AG04449 (cell line): ENCODE measurements around the gene TMEM179B.
A peak's percentile ranks its signal among the peaks of the same experiment; 100 is the strongest.

Experiments used
- CTCF ChIA-PET: fragments of 350-600 bp; formaldehyde crosslinking; extraction: SDS; loops from one replicate; lab custom pipeline; 2021; ENCODE audit warnings: antibody characterized with exemption; lab: Yijun Ruan, JAX
- POLR2A ChIA-PET: fragments of 400-600, 350-600 bp; formaldehyde crosslinking; extraction: SDS; loops from one replicate; lab custom pipeline; 2020; ENCODE audit warnings: antibody characterized with exemption, inconsistent platforms; lab: Yijun Ruan, JAX
- DNase-seq: peaks from one replicate; pipeline ENCODE4 v3.0.0-alpha.2; 2010; ENCODE audit warnings: low read depth, low spot score
- H3K4me3 ChIP-seq: 2 replicates; pipeline ENCODE4 v1.5.1; 2011; ENCODE audit warnings: low read depth, mild to moderate bottlenecking, control low read depth, low read length
- TF ChIP-seq, protein P1 (sequence below): IDR thresholded peaks from one replicate; pipeline ENCODE4 v1.5.1; 2011; ENCODE audit warnings: mild to moderate bottlenecking, moderate library complexity, low read length, control low read depth, inconsistent platforms; ENCODE audit not compliant: insufficient read depth; ENCODE audit errors: missing control alignments

TMEM179B gene

DNA sequence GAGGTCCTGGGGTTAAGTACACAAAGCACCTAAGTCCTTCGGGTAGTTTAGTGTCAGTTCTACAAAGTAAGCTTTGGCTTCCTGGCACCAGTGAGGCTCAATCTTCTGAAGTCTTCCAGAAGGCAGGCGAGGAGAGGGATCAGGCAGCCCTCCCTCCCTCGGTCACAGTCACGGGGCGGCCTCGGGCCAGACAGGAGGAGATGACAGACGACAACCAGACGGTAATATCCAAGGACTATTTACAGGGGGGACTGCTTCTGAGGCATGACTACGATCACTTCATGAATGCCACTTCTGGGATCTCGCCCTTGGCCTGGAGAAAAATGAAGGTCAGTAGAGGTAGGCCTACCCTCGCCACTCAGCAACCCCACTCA, 5.0 kb downstream of the TMEM179B start:
- CTCF ChIA-PET = no interaction called here
- H3K4me3 ChIP-seq = peak overlapping the region; percentile 33
- POLR2A ChIA-PET = interaction anchor here (0.6 to 2.0 kb wide), 4 partner anchors 12 to 49 kb away, joined by 3 to 7 read pairs (median 4); partner anchors contain the start of gene STX5
- no peak for DNase-seq
- TF ChIP-seq, protein P1, sequence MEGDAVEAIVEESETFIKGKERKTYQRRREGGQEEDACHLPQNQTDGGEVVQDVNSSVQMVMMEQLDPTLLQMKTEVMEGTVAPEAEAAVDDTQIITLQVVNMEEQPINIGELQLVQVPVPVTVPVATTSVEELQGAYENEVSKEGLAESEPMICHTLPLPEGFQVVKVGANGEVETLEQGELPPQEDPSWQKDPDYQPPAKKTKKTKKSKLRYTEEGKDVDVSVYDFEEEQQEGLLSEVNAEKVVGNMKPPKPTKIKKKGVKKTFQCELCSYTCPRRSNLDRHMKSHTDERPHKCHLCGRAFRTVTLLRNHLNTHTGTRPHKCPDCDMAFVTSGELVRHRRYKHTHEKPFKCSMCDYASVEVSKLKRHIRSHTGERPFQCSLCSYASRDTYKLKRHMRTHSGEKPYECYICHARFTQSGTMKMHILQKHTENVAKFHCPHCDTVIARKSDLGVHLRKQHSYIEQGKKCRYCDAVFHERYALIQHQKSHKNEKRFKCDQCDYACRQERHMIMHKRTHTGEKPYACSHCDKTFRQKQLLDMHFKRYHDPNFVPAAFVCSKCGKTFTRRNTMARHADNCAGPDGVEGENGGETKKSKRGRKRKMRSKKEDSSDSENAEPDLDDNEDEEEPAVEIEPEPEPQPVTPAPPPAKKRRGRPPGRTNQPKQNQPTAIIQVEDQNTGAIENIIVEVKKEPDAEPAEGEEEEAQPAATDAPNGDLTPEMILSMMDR = no peak

DNA sequence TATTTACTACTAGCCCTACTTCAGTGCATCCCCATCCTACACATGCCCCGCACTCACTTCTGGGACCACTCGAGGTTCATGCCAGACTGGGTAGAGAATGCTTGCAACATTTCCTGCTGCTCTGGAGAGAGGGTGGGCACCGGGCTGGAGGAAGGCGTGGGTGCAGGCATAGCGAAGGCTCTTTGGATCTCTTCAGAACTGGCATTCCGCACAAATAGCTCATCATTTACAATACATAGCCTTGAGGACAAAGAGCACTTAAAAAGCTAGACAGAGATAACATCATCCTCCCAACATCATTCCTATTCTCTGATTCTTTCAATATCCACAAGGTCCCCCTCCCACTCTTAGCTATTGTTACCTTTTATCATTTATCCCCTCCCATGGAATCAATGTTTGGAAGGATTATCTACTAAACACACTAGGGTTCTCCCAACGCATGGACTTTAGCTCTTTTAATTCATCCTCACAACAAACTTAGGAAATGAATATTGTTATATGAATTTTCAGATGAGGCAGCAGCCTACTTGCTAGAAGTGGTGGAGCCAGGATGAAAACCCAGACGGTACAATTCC, 7.1 kb downstream of the TMEM179B start:
- H3K4me3 ChIP-seq = no peak overlapping the region
- POLR2A ChIA-PET = interaction anchor here (0.6 to 1.6 kb wide), 4 partner anchors 9 to 47 kb away, joined by 3 to 4 read pairs (median 4); partner anchors contain the start of genes NXF1 and WDR74
- no peak for DNase-seq
- CTCF ChIA-PET = interaction anchor here (1.6 to 4.8 kb wide), 3 partner anchors 8 to 34 kb away, joined by 4 to 36 read pairs (median 6); partner anchors contain the start of gene TMEM179B
- TF ChIP-seq, protein P1 = no peak

DNA sequence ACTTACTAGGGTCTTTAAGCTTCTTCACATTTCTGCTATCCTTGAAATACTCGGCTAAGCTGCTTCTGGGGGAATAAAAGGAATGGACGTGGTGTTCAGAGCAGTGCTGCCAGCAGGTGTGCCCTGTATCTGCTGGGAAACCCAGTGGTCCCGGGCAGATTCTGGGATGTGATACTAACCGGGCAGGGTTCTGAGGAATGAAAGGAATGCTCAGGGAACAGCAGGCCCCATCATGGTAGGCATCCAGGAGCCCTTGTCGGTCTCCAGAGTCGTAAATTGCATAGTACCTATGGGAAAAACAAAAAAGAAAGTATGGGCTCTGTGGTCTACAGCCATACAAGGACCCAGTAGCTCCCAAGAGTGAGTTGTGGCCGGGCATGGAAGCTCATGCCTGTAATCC, 9.1 kb downstream of the TMEM179B start:
- DNase-seq = no peak
- ChIA-PET POLR2A (interaction anchor here (0.7 to 1.7 kb wide), 2 partner anchors 8 to 9 kb away, joined by 3 to 5 read pairs; partner anchors contain the start of gene TMEM179B), CTCF (interaction anchor here (0.6 to 4.8 kb wide), 3 partner anchors 8 to 65 kb away, joined by 4 to 36 read pairs (median 6); partner anchors contain the start of gene TMEM179B)
- no peak overlapping the region for H3K4me3 ChIP-seq
- TF ChIP-seq, protein P1 = no peak

DNA sequence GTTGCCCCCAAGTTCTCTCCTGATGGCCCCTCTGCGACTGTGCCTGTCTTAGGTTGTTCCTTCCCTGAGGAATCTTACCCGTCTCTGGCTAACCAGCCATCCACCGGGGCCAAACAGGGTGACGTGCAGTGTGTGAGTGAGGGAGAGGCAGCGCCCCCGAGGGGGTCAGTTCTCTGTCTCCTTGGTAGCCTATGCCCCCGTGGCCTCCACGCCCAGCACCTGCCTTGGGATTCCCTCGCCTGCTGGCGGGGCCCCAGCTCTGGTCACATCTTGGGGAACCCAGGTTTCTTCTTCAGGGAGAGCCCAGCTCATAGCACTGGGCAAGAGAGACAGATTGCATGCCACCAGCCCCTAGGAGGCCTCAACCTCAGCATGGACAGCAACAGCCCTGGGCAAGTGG, 12.3 kb downstream of the TMEM179B start:
- ChIA-PET CTCF (interaction anchor here (5.7 kb wide), 1 partner anchor 13 kb away, joined by 49 read pairs; the partner anchor contains the start of gene TMEM179B), POLR2A (interaction anchor here (1.6 kb wide), 1 partner anchor 9 kb away, joined by 3 read pairs; no protein-coding TSS in a partner anchor)
- TF ChIP-seq, protein P1 = no peak
- no peak overlapping the region for H3K4me3 ChIP-seq
- no peak for DNase-seq

DNA sequence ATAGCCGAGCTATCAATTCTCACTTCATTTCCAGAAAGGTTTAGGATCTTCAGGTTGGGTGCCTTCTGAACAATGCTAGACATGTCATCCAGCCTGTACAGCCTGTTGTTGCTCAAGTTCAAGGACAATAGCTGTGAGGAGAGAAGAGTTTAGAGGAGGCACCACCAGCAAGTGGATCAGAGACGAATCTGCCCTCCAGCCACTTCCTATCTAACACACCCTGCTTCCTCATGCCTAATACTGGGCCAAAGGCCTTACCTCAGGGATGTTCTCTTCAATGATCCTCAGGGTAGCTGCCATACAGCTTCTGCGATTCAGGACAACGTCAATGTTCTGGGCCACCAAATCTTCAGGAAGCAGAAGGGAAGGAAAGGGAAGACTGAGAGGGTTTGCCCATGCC, 13.9 kb downstream of the TMEM179B start:
- no peak overlapping the region for H3K4me3 ChIP-seq
- CTCF ChIA-PET = interaction anchor here (0.5 to 5.7 kb wide), 3 partner anchors 11 to 344 kb away, joined by 3 to 49 read pairs (median 11); partner anchors contain the start of gene TMEM179B
- POLR2A ChIA-PET = interaction anchor here (0.8 to 1.6 kb wide), 2 partner anchors 40 to 54 kb away, joined by 3 to 5 read pairs; no protein-coding TSS in a partner anchor
- no peak for DNase-seq
- TF ChIP-seq, protein P1 = no peak

DNA sequence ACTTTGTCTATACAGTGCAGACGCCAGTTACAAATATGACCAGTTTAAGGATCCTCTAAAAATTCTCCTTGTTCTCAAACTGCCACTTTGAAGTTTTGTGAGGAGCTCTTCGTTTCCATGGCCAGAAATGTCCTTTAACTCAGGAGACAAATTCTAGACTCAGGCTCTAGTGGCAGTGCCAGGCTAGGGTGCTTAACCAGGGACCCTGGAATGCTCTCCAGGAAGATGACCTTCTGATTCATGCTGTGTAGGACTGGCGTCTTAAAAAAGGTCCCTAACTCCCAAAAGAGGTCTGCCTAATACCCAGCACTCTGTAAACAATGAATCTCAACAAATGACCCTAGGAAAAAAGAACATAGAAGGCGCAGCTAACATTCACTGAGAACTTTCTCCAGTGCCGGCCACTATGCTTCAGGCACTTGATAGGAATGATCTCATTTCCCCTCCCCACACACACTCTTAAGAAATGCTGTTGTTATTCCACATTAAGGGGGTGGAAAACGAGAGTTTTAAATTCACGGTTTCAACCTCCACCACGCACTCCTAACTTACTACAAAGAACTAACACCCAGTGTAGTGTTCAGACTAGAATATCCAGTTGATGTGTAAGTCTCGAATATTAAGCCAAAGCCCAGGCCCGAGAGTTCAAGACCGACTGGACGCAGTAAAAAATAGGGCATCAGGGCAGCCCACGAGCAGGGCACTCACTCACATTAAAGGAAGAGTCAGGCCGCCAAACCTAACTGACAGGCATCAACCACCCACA, 17.3 kb downstream of the TMEM179B start:
- TF ChIP-seq, protein P1 = no peak
- H3K4me3 ChIP-seq = peak overlapping the region; percentile 81
- ChIA-PET POLR2A (interaction anchor here (0.7 to 1.6 kb wide), 12 partner anchors 8 to 262 kb away, joined by 3 to 7 read pairs (median 4); partner anchors contain the start of genes POLR2G and TMEM223), CTCF (interaction anchor here (0.6 to 5.7 kb wide), 4 partner anchors 9 to 25 kb away, joined by 3 to 49 read pairs (median 4); partner anchors contain the start of gene TMEM179B)
- no peak for DNase-seq
